WERI-Rb-1 (cell line): ENCODE data around the gene RAI1.

Source experiments
- DNase-seq: peaks from one replicate; pipeline ENCODE4 v3.0.0-alpha.2; 2020
- H3K27ac ChIP-seq: fragments of 250-450 bp; sonication (Bioruptor Pico); 2 replicates; pipeline ENCODE4 v1.5.1; 2020; ENCODE audit warnings: mild to moderate bottlenecking, moderate library complexity
- H3K27me3 ChIP-seq: fragments of 250-450 bp; sonication (Bioruptor Pico); 2 replicates; pipeline ENCODE4 v1.5.1; 2021; ENCODE audit warnings: mild to moderate bottlenecking, low read depth, moderate library complexity; ENCODE audit not compliant: insufficient read depth, severe bottlenecking
- H3K36me3 ChIP-seq: fragments of 250-450 bp; sonication (Bioruptor Pico); 2 replicates; pipeline ENCODE4 v1.5.1; 2020; ENCODE audit warnings: mild to moderate bottlenecking, moderate library complexity
- H3K4me3 ChIP-seq: 2 replicates; pipeline ENCODE4 v1.5.1; 2011; ENCODE audit warnings: low read depth, mild to moderate bottlenecking, control low read depth, low read length
- H3K9me3 ChIP-seq: fragments of 250-450 bp; sonication (Bioruptor Pico); 2 replicates; pipeline ENCODE4 v1.5.1; 2021; ENCODE audit warnings: mild to moderate bottlenecking, moderate library complexity; ENCODE audit not compliant: severe bottlenecking
- CTCF ChIP-seq: IDR thresholded peaks from 2 replicates; pipeline ENCODE4 v1.5.1; 2011; ENCODE audit warnings: low read depth, mild to moderate bottlenecking, control low read depth, inconsistent platforms, low read length

Gene RAI1

GRCh38 chr17:17703140-17703919, 22.1 kb downstream of the RAI1 start:
- DNase-seq: no peak
- H3K36me3 ChIP-seq: peaks cover 13% of the 10 kb centered on the region
- H3K4me3 ChIP-seq: no peak overlapping the region
- no peaks in the 10 kb centered on the region for H3K9me3 ChIP-seq
- TF ChIP-seq CTCF: no peak
- H3K27me3 ChIP-seq: no peaks in the 10 kb centered on the region
- no peak overlapping the region for H3K27ac ChIP-seq

- no peak for DNase-seq
- H3K4me3 ChIP-seq: no peak overlapping the region
- no peak overlapping the region for H3K27ac ChIP-seq
- TF ChIP-seq CTCF: no peak
- H3K27me3 ChIP-seq: no peaks in the 10 kb centered on the region
- H3K36me3 ChIP-seq: peaks cover 8% of the 10 kb centered on the region
- H3K9me3 ChIP-seq: no peaks in the 10 kb centered on the region
Observed at GRCh38 chr17:17704931-17705330, 23.7 kb downstream of the RAI1 start.

- no peak for DNase-seq
- no peak for TF ChIP-seq CTCF
- H3K27ac ChIP-seq: no peak overlapping the region
- H3K36me3 ChIP-seq: peaks cover 8% of the 10 kb centered on the region
- H3K4me3 ChIP-seq: no peak overlapping the region
- H3K9me3 ChIP-seq: no peaks in the 10 kb centered on the region
- no peaks in the 10 kb centered on the region for H3K27me3 ChIP-seq
Observed at GRCh38 chr17:17706140-17707060, 25.1 kb downstream of the RAI1 start.

- Histone ChIP-seq H3K27me3 (no peaks in the 10 kb centered on the region), H3K4me3 (no peak overlapping the region), H3K36me3 (peaks cover 4% of the 10 kb centered on the region), H3K27ac (no peak overlapping the region), H3K9me3 (no peaks in the 10 kb centered on the region)
- no peak for TF ChIP-seq CTCF
- no peak for DNase-seq
Observed at GRCh38 chr17:17708295-17708694, 27.0 kb downstream of the RAI1 start.

GRCh38 chr17:17708816-17709215, 27.6 kb downstream of the RAI1 start:
- H3K4me3 ChIP-seq: no peak overlapping the region
- H3K9me3 ChIP-seq: no peaks in the 10 kb centered on the region
- H3K36me3 ChIP-seq: peaks cover 4% of the 10 kb centered on the region
- DNase-seq: no peak
- H3K27me3 ChIP-seq: no peaks in the 10 kb centered on the region
- no peak for TF ChIP-seq CTCF
- H3K27ac ChIP-seq: no peak overlapping the region
